ENCODE data around the gene HGS.
A peak's percentile ranks its signal among the peaks of the same experiment; 100 is the strongest.

GRCh38 chr17:81636505-81637288 is 47.1 kb upstream of the HGS start, which contains the start of the genes NPLOC4 and TSPAN10:
- TF ChIP-seq POLR2A (IDR thresholded peaks at IDR 0.05), result peak; percentile 80 to 83
- TF ChIP-seq CTCF (IDR thresholded peaks at IDR 0.05), result no peak
